ENCODE data around the gene CDC42SE2.

The CDC42SE2 gene

GRCh38 chr5:131371835-131372234 is 108.0 kb downstream of the CDC42SE2 start:
- DNase-seq, result no peak

- no peak for DNase-seq
These were observed 109.4 kb downstream of the CDC42SE2 start for GRCh38 chr5:131373265-131373664.

GRCh38 chr5:131375351-131375750 is 111.5 kb downstream of the CDC42SE2 start:
- DNase-seq, result peak in 1 of 2 donors; percentile 61

GRCh38 chr5:131377346-131377745 is 113.5 kb downstream of the CDC42SE2 start:
- DNase-seq, result no peak

GRCh38 chr5:131377785-131378325 is 114.0 kb downstream of the CDC42SE2 start:
- no peak for DNase-seq

GRCh38 chr5:131378721-131379541 is 115.1 kb downstream of the CDC42SE2 start:
- peak; percentile 51 to 74 for DNase-seq

- peak; percentile 90 to 91 for DNase-seq
These were observed 115.9 kb downstream of the CDC42SE2 start for GRCh38 chr5:131379723-131380122.

GRCh38 chr5:131380238-131380637 is 116.4 kb downstream of the CDC42SE2 start:
- peak in 1 of 2 donors; percentile 40 for DNase-seq

GRCh38 chr5:131381021-131381420 is 117.2 kb downstream of the CDC42SE2 start:
- DNase-seq, result peak in 1 of 2 donors; percentile 52

- no peak for DNase-seq
These were observed 117.9 kb downstream of the CDC42SE2 start for GRCh38 chr5:131381777-131382176.

GRCh38 chr5:131382407-131383395 is 118.8 kb downstream of the CDC42SE2 start:
- DNase-seq, result peak; percentile 81 to 89

GRCh38 chr5:131384173-131384572 is 120.3 kb downstream of the CDC42SE2 start:
- DNase-seq, result no peak

- no peak for DNase-seq
These were observed 120.9 kb downstream of the CDC42SE2 start for GRCh38 chr5:131384616-131385214.

GRCh38 chr5:131386124-131386523 is 122.3 kb downstream of the CDC42SE2 start:
- DNase-seq, result no peak

GRCh38 chr5:131386779-131387178 is 122.9 kb downstream of the CDC42SE2 start:
- DNase-seq, result no peak

- DNase-seq, result no peak
These were observed 123.4 kb downstream of the CDC42SE2 start for GRCh38 chr5:131387255-131387654.

GRCh38 chr5:131389096-131389868 is 125.4 kb downstream of the CDC42SE2 start:
- DNase-seq, result no peak

- DNase-seq, result no peak
These were observed 126.0 kb downstream of the CDC42SE2 start for GRCh38 chr5:131389869-131390265.

- no peak for DNase-seq
These were observed 128.7 kb downstream of the CDC42SE2 start for GRCh38 chr5:131392466-131393095.

- no peak for DNase-seq
These were observed 129.7 kb downstream of the CDC42SE2 start for GRCh38 chr5:131393498-131393968.

- peak; percentile 60 to 86 for DNase-seq
These were observed 130.3 kb downstream of the CDC42SE2 start for GRCh38 chr5:131394128-131394527.
